ENCODE results near the gene KLF14. TPM values are rescaled to one million over a fixed set of nuclear protein-coding genes. Genes with fewer than 3 reads are reported as not detected.

KLF14 gene
- 0.15 TPM in 1 of 2 replicates, not detected in the other for total RNA-seq

DNA sequence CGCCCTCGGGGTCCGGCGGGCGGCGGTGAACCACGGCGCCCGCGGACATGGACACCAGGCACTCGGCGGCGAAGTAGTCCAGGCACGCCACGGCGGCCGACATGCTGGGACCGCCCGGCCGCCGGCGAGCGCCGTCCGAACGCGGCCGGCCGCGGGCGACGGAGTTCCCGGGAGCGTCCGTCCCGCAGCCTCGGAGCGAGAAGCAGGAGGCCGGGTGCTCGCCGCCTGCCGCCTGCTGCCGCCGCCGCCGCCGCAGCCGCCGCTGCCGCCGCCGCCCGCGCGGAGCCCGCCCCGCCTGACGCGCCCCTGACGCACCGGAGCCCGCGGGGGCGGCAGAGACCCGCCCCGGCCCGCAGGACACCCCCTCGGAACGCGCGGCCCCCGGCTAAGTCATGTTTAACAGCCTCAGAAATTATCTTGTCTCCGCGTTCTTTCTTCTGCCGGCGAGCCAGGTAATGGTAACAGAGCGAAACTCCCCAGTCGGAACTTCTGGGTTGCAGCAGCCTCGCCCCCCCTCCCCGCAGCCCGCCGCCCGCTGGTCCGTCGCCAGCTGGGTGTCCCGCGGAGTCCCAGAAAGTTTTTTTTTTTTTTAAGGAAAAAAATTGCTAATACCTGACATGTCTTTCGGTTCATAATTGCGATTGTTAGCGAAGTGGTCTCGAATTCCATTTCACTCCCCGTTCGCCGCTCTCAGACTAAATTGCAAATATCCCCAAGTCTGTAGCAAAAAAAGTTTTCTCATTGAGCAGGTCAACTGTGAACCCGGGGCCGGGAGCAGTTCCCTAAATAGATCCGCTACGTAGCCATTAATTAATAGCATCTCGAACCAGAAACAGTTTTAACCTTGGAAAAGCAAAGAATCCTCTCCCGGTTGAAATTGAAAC is at the start of gene KLF14:
TSS of gene KLF14 (minus strand) at position 277 of the 884 bp plus-strand sequence. CDS start at position 103, 174 bp downstream.

Other genes with a start within 250 kb of the KLF14 start
- 59.8 and 81.6 TPM in 2 replicates for gene MEST, start 242.1 kb downstream of the KLF14 start, total RNA-seq
- gene COPG2, start 65.5 kb downstream of the KLF14 start, total RNA-seq: 17.9 and 23.9 TPM in 2 replicates
- gene TSGA13, start 47.7 kb downstream of the KLF14 start, total RNA-seq: not detected in 2 replicates

Measured in epithelial cell of umbilical artery (primary cell).